HG02884 (cell line): ENCODE data around the gene HS3ST5.
A peak's percentile ranks its signal among the peaks of the same experiment; 100 is the strongest.
"Not testable (repeated sequence)": the region's sequence is repeated elsewhere in the genome, so short reads cannot be mapped to it uniquely, and the experiment has no call there.

Experiments
- ATAC-seq: cut with Tn5 transposase; IDR thresholded peaks from one replicate; pipeline ENCODE4 v1.9.1; 2021; ENCODE audit warnings: mild to moderate bottlenecking, moderate library complexity; ENCODE audit not compliant: unreplicated experiment

Gene HS3ST5

DNA sequence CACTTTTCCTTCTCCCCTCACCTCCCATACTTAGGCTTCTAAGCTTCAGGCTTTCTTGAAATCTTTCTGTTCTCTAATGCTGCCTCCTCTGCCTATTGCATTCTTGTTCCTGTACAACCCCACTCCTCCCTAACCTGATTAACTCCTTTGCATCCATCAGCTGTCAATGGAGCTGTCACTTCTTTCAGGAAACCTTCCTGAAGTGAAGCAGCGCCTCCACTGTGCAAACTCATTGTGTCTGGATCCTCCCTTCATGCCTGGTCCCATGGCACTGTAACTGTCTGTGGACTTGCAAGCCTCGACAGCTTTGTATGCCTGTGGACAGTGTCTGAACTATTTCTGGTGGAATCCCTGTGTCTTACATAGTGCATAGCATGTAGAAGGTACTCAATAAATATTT lies 185.0 kb downstream of the HS3ST5 start:
- no peak for ATAC-seq

DNA sequence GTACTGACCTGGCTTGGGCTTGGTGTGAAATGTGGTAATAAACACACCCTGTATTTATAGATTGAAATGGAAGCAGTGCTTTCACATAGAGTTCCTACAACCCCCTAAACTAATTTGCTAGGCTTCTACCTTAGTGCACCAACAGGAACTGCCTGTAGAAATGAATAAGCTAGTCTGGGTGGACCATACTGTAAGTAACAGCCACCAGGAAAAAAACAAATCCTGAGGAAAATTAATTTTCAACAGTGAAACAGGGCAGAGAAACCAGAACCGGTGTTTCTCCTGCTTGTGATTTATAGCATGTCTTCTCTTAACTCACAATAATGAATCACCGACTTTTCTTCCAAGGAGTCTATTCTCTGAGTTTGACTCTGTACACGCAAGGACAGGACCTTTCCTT lies 187.1 kb downstream of the HS3ST5 start:
- ATAC-seq, result no peak

DNA sequence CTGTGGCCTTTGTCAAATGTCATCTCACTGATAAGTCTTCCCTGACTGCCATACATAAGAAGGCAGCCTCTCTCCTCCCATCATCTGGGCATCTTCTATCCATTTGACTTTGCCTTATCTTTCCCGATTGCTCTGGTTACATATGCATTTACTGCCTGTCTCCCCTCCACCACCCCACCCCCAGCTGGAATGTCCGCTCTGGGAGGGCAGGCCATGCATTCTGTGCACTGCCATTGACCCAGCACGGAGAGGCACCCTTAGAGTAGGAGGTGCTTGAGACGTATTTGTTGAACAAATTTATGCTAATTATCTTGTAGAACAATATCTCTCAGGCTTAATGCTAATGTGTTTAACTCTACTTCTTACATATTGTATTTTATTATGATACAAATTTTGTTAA lies 188.0 kb downstream of the HS3ST5 start:
- no peak for ATAC-seq

DNA sequence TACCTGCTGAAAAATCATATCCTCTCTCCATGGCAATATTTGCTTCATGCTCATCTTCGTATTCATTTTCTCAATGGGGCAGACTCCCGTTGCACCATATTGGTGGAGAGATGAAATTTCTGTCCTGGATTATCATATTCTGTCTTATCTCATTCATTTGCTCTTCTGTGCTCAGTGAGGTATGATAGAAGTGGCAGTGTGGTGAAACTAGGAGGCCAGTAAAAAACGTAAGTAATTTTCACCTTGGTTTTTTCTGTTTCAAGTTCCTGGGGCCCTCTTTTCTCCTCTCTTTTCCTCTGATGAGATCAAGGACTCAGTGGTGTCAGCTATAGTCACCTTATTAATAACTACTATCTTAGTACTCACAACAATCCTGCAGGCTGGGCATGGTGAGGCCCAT lies 189.4 kb downstream of the HS3ST5 start:
- ATAC-seq, result no peak

DNA sequence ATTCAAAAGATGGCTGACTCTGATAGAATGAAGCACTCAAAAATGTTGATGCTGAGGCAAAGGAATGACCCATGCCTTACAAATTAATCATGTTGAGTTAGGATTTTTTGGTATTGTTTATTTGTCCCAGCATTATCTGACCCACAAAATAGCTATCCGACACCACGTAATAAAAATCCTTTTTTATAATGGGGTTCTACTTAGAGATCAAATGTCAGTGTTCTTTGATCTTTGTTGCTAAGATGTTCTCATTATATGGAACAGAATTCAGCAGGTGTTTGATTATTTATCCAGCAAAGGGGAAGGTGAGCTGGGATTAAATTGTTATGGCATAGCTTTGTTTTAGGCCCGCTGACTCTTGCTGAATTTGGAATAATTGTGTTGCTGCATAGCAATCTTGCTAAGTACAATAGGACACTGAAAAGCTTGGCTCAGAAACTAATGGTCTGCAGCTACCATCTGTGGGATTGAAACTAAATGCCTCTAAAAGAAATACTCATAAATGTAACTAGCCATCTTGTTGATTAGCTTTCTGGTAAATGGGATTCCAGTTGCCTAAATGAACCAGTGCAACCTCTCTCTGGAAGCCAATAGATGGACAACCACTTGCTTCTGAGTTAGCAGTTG lies 191.6 kb downstream of the HS3ST5 start:
- no peak for ATAC-seq

DNA sequence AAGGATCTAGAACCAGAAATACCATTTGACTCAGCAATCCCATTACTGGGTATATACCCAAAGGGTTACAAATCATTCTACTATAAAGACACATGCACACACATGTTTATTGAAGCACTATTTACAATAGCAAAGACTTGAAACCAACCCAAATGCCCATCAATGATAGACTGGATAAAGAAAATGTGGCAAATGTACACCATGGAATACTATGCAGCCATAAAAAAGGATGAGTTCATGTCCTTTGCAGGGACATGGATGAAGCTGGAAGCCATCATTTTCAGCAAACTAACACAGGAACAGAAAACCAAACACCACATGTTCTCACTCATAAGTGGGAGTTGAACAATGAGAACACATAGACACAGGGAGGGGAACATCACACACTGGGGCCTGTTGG lies 193.6 kb downstream of the HS3ST5 start:
- ATAC-seq, result not testable (repeated sequence)

DNA sequence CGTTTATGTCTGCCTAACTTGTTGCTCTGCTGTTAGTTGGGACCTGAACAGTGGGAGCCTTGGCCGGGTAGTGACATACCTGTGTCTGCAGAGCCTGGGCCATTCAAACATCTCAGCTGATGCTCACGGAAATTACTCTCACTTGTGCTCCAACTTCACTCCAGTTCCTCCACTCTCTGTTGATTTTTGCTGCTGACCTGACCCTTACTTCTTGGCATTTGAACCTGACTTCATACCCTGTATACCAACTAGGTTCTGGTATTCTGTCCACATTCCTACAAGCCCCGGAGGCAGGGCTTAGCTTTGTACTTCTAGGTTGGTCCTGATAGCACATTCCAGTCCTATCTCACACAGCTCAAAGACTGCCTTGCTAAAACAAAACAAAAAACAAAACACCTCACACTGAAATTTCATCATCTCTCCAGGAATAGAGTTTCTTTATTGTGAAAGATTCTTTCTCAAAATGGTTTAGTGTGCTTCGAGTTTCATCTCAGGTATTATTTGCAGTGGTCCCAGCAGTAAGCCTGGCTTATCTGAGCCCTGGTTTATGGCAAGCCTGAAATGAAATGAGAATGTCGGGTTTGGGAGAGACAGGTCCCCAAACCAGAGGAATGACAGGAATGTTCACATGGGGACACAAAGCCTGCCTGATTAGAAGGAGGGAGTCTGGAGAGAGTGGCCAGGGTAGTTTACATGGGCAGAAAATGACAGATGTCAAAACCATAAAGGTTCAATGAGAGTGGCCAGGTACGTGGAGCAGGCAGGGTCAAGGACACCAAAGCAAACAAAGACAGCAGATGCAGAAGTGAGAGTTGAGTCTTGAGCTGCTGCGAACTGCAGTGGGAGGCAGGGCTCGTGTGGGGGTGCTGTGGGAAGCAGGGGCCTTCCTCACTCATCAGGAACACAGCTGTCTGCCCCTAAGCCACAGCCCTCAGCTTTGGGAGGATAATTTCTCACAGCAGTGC lies 197.7 kb downstream of the HS3ST5 start:
- no peak for ATAC-seq

DNA sequence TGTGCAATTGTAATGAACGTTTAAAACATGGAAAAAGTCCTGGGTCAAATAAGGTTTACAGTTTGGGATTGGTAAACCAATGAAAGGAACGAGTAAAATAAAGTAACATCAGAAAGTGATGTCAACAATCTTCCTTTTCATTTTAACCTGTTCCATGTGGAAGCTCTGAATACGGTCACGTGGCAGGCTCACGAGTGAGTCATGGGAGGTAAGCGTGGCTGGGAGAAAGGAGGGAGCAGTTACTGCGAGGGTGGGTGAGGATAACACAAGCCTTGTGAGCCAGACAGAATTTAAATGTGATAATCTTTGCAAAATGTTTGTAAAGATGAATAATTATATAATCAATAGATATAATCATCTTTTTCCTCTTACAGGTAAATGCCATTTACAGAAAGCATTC lies 200.6 kb downstream of the HS3ST5 start:
- no peak for ATAC-seq

DNA sequence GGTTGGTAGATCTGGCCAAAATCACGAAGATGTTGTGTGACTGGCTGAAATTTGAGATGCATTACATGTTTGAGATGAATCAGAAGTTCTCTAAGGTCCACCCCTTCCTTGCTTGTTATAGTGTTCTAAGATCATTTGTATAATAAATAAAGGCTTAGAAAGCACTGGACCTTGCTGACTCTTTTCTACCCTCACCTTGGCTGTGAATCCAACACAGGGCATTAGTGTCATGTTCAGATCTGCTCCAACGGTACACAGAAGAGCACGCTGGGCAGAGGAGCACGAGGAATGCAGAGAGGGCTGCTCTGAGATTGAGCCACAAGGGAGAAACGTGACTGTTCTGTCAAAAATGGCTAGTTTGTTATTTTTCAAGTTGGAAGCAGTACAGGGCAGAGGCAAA lies 202.4 kb downstream of the HS3ST5 start:
- no peak for ATAC-seq

DNA sequence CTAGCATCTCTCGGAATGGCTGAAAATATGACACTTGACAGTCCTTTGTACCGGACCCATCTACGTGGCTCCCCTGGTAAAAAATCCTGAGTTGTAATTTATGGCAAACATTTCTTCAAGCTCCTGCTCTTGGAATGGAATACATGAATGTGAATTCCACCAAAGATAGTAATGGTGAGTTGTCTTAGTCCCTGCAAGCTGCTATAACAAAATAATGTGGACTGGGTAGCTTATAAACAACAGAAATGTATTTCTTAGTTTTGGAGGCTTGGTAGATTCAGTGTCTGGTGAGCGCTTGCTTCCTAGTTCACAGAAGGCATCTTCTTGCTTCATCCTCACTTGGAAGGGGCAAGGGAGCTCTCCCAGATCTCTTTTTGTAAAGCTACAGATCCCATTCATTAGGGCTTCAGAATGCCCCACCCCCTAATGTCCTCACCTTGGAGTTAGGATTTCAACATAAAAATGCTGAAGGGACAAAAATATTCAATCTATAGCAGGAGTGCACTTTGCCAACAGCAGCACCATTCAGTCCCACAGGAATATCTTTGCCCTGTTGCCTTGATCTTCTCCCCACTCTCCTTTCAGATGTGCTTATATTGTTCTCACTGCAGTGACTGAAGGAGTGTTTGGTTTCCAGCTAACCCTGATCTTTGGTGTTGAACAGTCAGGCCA lies 204.1 kb downstream of the HS3ST5 start:
- ATAC-seq, result no peak

DNA sequence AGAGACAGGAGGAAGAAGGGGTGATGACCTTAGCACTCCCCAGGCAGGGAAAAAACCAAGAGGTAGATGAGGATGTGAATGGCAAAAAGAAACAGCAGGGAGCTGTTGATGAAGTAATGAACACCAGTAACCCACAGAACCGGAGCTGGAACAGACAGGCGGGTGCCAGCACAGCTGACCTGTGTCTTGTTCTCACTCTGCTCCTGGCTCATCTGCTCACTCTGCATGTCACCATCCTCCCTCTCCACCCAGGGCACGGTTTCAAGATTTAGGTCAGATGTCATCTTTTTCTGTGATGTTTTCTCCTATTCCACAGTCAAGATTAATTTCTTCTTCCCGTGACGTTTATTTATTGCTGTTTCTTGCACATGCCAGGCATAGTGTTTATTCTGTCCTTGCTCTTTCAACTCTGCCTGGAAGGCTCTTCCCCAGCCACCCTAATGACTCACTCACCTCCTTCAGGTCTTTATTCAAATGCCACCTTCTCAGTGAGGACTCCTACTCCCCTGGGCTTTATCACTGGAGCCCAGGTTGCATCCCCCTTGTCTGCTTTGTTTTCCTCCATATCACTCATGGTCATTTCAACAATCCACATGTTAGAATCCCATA lies 207.4 kb downstream of the HS3ST5 start:
- ATAC-seq, result no peak

DNA sequence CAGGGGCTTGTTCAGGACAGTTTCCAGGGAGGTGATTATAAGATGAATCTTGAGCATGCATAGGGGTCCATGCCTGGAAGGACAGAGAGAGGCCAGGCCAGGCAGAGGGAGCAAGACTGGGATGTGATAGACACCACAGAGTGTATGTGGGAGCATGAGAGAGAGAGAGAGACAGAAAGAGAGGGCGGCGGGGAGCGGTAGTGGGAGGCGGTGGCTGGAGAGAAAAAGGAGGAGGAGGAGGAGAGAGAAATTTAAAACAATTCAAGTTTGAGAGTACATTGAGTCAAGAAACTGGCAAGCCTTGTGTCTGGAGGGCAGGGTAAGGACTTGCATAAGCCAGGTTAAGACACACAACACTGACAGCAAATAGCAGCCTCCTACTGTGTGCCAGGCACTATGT lies 209.0 kb downstream of the HS3ST5 start:
- no peak for ATAC-seq

DNA sequence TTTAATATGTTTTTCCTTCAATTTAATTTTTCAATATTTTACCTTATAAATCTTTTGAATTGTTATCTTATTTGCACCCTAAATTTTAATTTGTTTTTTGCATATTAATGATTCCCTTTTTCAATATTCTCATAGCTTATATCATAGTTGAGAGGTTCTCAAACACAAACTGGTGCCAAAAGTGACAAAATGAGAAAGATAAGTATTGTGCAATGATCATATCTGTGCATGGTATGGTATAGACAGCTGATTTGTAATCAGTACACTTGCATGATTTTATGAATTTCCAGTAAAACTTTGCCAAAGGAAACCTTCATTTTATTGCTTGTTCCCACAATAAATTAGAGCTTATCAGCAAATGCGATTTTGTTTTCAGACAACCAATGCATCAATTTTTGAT lies 210.9 kb downstream of the HS3ST5 start:
- no peak for ATAC-seq

DNA sequence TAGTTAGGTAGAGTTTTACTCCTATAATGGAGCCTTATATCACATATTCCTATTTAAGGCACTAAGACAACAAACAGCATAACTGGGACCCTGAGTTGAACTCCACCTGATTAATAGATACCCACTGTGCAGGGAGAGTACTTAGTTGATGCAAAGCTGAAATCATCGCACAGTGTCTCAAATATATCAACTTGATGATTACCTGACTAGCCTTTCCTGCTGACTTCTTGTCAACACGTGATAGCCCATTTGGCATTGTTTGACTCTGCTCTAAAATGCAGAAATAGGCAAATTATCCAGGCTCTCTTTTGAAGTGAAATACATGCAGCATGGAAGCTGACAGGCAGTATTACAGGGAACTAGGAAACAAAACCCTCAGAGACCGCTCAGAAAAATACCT lies 217.2 kb downstream of the HS3ST5 start:
- no peak for ATAC-seq

DNA sequence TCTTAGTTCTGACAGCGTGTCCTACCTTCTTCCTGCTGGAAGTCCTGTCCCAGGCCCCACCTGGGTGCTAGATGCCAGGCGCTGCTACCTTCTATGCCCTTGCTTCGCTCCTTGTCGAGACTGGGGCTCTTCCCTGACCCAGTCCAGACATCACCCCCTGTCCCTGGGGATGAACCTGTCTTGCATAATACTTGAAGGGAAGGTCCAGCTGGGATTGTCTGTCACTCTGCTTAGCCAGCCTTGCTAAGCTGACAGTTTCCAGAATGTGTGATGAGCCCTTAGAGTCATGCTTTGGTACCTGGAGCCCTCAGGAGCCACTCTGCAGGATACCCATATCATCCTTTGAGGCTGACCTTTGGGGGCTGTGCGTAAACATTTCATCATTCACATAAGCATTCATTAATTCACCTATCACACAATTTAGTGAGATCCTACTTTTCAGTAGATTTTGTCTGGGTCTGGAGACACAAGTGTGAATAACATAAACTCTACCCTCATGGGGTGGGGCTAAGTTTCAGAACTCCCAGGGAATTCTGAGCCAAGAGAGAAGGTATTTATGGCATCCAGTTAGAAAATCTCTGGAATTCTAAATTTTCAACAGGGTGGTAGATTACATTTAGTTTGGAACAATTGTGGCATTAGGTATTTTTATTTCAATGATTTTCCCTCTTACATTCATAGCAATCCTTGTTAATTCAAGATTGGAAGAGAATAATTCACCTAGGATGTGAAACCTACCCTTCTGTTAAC lies 220.7 kb downstream of the HS3ST5 start:
- ATAC-seq, result no peak

DNA sequence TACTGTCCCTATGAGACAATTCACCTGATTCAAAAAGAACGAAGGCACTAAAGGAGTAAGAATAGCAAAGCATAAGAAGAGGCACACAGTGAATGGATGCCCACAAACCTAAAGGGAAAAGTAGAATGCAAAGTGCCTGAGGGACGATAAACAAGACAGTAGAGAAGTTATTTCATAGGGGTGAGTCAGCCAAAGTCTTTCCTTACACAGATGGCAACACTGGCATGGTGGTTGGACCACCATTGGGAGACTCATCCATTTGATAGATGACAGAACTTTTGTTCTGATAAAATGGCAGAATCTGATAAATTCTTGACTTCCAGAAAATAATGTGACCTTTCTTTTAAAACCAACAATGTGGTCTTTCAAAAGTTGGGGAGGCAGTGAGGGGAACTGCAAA lies 223.8 kb downstream of the HS3ST5 start:
- ATAC-seq, result no peak

DNA sequence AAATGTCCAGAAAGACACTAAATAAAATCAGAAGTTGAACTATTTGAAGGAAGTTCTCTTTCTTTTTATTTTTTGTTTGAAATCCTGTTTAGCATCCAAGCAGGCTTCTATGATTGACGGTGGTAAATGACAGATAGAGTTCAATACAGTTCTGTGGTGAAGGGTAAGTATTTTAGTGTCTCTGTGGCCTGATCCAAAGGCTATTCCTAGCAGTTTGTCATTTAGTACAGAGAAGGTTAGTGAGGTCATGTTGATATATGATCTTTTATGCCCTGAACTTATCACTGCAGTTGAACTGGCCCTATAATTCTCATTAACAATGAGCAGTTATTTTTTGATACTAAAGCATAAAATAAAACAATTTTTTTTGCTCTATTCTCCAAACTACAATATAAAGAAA lies 227.2 kb downstream of the HS3ST5 start:
- no peak for ATAC-seq

DNA sequence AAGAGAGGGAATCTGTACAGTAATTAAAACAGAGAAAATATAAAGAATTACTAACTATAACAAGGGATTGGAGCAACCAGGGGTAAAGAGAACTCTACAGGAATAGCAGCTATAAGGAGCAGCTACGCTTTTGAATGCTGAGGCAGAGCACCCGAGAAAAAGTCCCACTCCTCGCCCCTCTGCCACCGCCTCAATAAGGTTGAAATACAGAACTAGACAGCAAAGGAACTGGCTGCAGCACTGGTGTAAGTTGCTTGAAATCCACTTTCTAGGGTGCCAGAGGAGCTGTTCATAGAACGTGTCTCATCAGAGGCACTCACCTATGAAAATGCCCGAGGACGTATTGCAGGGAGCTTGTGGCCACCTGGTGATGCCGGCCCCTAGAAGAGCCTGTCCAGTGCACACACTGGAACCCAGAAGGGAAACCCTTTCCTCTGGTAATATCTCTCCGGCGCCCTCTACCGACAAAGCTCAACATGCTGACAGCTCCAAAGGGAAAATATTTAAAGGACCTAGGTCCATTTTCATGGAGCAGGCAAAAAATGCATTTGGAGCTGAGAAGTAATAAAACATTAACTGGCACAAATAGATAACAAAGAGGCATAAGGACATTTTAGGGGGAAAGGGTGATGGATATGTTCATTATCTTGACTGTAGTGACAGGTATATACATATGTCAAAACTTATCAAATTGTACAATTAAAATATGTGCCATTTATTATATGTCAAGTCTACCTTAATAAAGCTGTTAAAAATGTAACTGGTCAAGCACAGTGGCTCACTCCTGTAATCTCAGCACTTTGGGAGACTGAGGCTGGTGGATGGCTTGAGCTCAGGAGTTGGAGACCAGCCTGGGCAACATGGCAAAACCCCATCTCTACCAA lies 234.5 kb downstream of the HS3ST5 start:
- ATAC-seq, result peak; percentile 73

DNA sequence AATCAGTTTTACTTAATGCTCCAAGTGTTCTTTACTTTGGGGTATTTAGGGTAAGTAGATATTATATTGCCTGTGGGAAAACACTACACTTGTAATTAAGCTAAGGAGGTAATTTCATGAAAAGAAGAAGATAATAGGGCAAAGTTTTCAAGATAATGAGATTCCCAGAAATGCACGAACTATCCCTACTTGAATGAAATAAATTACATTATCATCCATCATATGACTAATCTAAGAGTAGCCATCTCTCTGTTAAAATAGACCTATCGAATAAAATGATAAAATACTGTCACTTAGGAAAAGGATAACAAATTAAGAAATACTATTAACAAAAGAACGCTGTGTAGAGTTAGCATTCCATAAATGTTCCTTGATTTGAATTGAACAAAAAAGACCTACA lies 236.8 kb downstream of the HS3ST5 start:
- ATAC-seq, result no peak

DNA sequence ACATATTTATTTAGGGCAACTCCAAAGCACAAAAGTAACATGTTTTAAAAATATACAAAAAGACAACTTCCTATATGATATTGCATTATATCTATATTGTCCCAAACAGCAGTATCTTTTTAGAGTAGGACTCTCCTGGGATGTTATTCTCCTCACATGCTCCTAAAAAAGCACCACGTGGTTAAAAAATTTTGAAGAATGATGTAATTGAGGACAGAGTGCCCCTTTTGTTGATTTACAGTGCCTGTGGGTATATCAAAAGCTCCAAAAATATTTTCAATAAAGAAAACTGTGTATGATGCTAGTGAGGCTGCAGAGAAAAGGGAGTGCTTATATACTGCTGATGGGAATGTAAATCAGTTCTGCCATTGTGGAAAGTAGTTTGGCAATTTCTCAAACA lies 241.6 kb downstream of the HS3ST5 start:
- no peak for ATAC-seq
